GM21786 (cell line): ENCODE results near the gene DBT.
"Not testable (repeated sequence)": the region's sequence is repeated elsewhere in the genome, so short reads cannot be mapped to it uniquely, and the experiment has no call there.

Source experiments
- ATAC-seq: cut with Tn5 transposase; IDR thresholded peaks from one replicate; pipeline ENCODE4 v1.9.1; 2021; ENCODE audit not compliant: unreplicated experiment

DBT gene

GRCh38 chr1:100249537-100250257, at the start of gene DBT:
Gene DBT (minus strand): TSS chr1:100249834. CDS start chr1:100249820, 14 bp downstream.
- ATAC-seq = peak; percentile 100

GRCh38 chr1:100298512-100298911, 48.9 kb upstream of the DBT start:
- no peak for ATAC-seq

DNA sequence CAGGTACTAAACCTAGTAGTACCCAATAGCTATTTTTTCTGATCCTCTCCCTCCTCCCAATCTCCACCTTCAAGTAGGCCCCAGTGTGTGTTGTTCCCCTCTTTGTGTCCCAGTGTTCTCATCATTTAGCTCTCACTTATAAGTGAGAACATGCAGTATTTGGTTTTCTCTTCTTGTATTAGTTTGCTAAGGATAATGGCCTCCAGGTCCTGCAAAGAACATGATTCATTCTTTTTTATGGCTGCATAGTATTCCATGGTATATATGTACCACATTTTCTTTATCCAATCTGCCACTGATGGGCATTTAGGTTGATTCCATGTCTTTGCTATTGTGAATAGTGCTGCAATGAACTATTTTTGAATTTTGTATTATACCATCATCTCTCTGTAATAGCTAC, 47.4 kb upstream of the DBT start:
- not testable (repeated sequence) for ATAC-seq

GRCh38 chr1:100296140-100296539, 46.5 kb upstream of the DBT start:
- ATAC-seq = no peak

DNA sequence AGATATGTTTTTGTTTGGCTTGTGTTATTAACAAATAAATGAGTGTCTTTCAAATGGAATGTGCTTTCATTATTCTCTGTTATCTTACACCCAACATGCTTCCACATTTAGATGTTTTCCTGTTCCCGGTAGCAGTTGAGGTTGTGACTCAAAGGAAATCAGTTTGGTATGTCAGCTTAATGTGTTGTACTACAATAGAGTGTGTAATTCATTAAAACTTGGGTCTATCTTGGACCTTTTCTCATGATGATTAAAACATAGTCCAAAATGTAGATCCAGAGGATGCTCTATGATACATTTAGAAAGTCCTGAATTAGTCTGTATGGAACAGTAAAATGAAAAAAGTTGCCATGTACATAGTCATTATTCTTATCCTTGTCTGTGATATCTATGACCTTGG, 43.1 kb upstream of the DBT start:
- ATAC-seq = no peak

DNA sequence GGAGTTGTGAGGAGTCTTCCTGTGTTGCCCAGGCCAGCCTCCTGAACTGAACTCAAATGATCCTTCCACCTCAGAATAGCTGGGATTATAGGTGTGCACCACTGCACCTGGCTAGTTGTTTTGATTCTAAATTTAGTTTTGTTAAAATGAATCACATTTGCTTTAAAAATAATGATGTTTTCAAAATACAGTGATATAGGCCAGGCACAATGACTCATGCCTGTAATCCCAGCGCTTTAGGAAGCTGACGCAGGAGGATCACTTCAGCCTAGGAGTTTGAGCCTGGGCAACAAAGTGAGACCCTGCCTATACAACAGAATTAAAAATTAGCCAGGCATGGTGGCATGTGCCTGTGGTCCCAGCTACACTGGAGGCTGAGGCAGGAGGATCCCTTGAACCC, 40.7 kb upstream of the DBT start:
- ATAC-seq = no peak

DNA sequence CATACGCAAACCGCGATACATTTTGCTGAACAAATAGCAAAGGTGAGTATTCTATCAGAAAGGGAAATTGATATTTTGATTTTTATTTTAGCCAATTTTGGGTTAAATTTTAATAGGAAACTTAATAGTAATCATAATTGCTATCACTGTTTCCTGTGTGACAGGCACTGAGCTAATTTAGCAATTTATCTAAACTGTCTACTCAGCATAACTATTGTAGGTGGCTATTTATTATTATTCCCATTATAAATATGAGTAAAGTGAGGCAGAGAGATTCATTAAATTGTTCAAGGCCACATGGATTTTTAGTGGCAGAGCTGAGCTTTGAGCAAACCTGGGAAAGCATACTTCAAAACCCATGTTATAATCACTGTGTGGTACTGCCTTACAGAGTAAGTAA, 37.5 kb upstream of the DBT start:
- no peak for ATAC-seq

- no peak for ATAC-seq
These were observed 35.0 kb upstream of the DBT start for GRCh38 chr1:100284591-100284990.

DNA sequence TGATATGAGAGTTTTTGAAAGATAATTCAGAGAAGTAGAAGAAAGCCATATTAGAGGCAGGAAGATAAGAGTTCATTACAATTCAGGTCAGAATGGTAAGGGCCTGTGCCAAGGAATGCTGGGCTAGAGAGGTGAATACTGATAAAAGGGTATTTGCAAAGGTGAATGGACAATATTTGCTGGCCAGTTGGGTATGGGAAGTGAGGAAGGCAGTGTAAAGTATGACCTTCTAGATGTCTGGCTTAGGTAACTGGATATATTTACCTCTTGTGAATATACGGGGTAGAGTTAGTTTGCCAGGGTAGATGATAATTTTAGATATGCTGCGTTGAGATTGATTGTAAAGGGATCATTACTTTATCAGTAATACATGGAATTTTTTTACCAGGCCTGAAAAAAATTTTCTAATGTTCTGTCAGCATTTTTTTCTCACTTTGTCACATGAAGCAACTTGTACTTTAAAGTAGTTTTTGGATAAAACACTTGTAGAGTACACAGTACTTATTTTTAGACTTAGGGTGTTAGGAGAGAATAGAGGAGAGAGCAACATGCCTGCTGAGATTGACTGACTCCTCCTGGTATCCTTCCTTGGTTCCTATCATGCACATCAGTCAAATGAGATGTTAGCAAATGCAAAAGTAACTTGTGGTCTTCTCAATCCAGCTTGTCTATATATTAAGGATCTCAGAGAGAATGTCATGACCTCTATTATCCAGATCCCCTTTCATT, 30.5 kb upstream of the DBT start:
- ATAC-seq = no peak

DNA sequence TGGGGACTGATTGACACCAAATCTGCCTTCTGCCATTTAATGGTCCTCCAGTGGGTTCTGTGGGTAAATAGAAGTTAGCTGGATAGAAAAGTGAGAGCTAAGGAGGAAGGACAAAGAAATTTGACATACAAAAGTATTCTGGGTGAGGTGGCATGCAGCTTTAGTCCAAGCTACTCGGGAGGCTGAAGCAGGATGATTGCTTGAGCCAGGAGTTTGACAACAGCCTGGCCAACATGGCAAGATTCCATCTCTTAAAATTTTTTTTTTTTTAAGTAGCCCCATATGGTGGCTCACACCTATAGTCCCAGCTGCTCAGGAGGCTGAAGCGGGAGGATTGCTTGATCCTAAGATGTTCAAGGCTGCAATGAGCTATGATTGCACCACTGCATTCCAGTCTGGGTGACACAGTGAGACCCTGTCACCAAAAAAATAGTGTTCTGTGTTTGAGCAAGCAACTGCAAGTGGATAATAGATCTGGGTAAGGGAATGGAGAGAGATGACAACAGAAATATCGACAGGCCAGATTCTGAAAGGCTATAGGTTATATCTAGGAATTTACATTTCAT, 29.8 kb upstream of the DBT start:
- ATAC-seq = no peak

DNA sequence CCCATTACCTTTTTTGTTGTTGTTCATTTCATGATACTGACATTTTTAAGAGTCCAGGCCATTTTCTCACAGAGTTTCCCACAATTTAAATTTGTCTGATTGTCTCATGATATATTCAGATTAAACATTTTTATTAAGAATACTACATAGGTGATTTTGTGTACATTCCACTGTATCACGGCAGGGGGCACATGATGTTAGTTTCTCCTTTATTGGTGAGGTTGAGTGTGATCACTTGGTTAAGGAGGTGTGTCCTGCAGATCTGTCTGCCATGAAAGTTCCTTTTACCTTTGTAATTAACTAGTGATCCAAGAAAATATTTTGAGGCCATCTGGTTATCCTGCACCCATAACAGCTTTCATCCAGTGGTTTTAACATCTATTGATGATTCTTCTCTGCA, 28.2 kb upstream of the DBT start:
- no peak for ATAC-seq

DNA sequence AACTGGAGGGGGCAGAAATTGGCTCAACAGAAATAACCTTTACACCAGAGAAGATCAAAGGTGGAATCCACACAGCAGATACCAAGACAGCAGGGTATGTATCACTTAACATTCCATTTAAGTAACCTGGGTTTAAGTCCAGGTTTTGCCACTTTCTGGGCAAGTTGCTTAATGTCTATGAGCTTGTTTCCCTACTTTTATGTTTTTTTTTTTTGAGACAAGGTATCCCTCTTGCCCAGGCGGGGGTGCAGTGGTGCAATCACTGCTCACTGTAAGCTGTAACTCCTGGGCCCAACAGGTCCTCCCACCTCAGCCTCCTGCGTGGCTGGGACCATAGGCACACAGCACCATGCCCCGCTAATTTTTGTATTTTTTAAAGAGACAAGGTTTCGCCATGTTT, 18.6 kb upstream of the DBT start:
- no peak for ATAC-seq

DNA sequence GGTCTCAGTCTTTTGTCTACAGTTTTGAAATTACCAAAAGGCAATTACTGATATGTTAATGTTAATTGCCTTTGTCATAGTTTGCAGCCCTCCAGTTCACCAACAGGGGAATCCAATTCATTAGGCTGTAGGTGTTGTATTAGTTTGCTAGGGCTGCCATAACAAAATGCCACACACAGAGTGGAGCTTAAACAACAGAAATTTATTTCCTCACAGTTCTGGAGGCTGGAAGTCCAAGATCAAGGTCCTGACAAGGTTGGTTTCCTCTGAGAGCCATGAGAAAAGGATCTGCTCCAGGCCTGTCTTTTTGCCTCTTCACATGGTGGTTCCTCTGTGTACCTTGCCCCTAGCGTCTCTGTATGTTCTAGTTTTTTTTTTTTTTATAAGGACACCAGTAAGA, 17.6 kb upstream of the DBT start:
- ATAC-seq = no peak

DNA sequence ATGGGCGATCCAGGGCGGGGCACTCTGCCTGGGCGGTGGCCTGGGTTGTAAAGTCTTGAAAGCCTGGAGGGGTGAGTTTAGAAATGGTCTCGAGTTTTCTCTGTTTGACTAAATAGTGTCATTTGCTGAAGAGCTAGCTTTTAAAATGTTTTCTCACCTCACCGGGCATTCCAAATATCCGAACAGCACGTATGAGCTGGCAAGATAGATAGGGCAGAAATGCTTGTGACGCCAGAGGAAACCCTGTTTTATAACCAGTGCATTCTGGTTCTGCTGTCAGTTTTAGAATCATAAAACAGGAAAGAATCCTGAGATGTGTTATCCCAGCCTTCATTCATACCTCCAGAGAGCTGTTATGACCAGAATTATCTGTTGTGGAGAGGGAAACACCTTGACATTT, 17.1 kb upstream of the DBT start:
- peak; percentile 16 for ATAC-seq

DNA sequence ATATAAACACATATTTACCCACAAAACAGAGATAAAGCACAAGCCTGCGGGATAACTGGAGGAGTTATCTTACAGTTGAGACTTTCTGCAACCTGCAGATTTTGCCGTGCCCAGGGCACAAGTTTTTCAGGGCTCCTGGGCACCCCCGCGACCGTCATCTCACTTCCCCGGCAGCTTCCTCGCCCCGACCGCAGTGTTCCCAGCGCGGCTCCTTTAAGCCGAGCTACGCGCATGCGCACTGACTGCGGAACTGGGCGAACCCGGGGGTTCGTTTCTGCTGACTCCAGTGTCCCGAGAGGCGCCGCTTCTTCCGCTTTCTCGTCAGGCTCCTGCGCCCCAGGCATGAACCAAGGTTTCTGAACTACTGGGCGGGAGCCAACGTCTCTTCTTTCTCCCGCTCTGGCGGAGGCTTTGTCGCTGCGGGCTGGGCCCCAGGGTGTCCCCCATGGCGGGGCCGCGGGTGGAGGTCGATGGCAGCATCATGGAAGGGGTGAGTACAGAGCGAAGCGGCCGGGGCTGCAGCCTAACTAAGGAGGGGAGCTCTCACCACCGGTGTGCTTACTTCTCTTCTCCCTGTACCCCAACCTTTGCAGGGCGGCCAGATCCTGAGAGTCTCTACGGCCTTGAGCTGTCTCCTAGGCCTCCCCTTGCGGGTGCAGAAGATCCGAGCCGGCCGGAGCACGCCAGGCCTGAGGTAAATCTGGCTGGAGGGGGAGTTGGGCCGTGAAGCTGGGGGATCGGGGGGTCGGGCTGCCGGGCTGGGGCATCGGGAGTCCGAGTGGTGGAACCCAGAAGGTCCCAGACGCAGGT, 16.5 kb upstream of the DBT start, which contains the start of gene RTCA:
Gene RTCA (plus strand): TSS at position 286 of the 810 bp plus-strand sequence. CDS start 160 bp downstream, at position 446.
- peak; percentile 97 for ATAC-seq

DNA sequence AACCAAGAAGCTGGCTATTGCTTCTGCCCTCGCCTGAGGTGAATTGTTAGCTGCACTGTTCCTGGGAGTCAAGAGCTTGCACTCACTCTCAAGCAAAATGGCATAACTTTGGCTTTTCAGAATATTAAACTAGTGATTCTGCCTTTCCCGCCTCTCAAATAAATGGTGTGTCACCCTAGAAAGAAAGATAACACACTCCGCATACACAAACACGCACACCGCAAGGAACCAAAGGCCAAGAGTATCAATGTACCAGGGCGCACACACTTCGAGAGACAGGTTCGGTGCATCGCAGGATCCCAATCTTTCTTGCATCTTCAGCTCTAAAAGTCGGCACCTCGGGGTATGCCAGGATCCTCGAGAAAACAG, 15.9 kb upstream of the DBT start:
- peak; percentile 18 for ATAC-seq

DNA sequence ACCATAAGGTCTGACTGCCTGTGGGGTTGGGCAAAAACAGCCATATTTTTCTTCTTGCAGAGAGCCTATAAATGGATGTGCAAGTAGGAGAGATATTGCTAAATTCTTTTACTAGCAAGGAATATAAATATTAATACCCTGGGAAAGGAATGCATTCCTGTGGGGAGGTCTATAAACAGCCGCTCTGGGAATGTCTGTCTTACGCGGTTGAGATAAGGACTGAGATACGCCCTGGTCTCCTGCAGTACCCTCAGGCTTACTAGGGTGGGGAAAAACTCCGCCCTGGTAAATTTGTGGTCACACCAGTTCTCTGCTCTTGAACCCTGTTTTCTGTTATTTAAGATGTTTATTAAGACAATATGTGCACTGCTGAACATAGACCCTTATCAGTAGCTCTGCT, 14.4 kb upstream of the DBT start:
- ATAC-seq = not testable (repeated sequence)

GRCh38 chr1:100261686-100262085, 12.1 kb upstream of the DBT start:
- ATAC-seq = no peak

DNA sequence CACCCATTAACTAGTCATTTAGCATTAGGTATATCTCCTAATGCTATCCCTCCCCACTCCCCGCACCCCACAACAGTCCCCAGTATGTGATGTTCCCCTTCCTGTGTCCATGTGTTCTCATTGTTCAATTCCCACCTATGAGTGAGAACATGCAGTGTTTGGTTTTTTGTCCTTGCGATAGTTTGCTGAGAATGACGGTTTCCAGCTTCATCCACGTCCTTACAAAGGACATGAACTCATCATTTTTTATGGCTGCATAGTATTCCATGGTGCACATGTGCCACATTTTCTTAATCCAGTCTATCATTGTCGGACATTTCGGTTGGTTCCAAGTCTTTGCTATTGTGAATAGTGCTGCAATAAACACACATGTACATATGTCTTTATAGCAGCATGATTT, 8.8 kb upstream of the DBT start:
- ATAC-seq = not testable (repeated sequence)

DNA sequence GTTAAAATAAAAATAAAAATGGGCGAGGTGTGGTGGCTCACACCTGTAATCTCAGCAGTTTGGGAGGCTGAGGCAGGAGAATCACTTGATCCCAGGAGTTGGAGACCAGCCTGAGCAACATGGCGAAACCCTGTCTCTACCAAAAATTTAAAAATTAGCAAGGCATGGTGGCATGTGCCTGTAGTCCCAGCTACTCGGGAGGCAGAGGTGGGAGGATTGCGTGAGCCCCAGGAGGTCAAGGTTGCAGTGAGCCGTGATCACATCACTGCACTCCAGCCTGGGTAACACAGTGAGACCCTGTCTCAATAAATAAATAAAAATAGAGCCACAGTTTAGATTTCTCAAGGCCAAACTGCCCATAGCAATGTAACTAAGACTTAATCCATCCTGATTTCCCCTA, 6.6 kb upstream of the DBT start:
- not testable (repeated sequence) for ATAC-seq

- ATAC-seq = no peak
These were observed 3.9 kb upstream of the DBT start for GRCh38 chr1:100253552-100253951.
